Natural killer cell (primary cell): ENCODE data around the gene DYNC2LI1. TPM values are rescaled to one million over a fixed set of nuclear protein-coding genes. Genes with fewer than 3 reads are reported as not detected.

Experiments
- ATAC-seq, 3 donors: fragments of 150-1000 bp in 2 of 3; fragments of 200-7000 bp in 1 of 3; cut with Tn5 transposase; 1 replicate in 1 of 3; 2 replicates in 2 of 3; pipeline ENCODE4 v1.10.0; 2021; ENCODE audit warnings: mild to moderate bottlenecking in 2 of 3, moderate library complexity in 2 of 3
- DNase-seq, 2 donors: peaks; one replicate each; pipeline versions ENCODE4 v3.0.0 to v3.0.0-alpha.2; 2013 to 2021; ENCODE audit warnings: mixed read lengths in 1 of 2
- H3K27ac ChIP-seq: one replicate; pipeline ENCODE4 v1.5.1; 2013; ENCODE audit warnings: mild to moderate bottlenecking, low read length
- H3K27me3 ChIP-seq: one replicate; pipeline ENCODE4 v1.6.1; 2013; ENCODE audit warnings: low read length; ENCODE audit not compliant: control insufficient read depth, insufficient read depth
- H3K36me3 ChIP-seq: one replicate; pipeline ENCODE4 v1.6.1; 2013; ENCODE audit warnings: low read length; ENCODE audit not compliant: control insufficient read depth, insufficient read depth
- H3K4me1 ChIP-seq: one replicate; pipeline ENCODE4 v1.6.1; 2013; ENCODE audit warnings: low read length; ENCODE audit not compliant: control insufficient read depth, insufficient read depth
- H3K4me3 ChIP-seq: one replicate; pipeline ENCODE4 v1.5.1; 2013; ENCODE audit warnings: low read length
- H3K9me3 ChIP-seq: one replicate; pipeline ENCODE4 v1.6.1; 2013; ENCODE audit warnings: low read length; ENCODE audit not compliant: control insufficient read depth, insufficient read depth
- H3K27ac Mint-ChIP-seq, 2 donors: one replicate each; pipeline ENCODE4 v1.8.0; 2022; ENCODE audit warnings: mild to moderate bottlenecking in 2 of 2, mixed read lengths in 2 of 2, moderate library complexity in 1 of 2
- H3K27me3 Mint-ChIP-seq, 2 donors: one replicate each; pipeline ENCODE4 v1.8.0; 2022; ENCODE audit warnings: low read depth in 2 of 2, mixed read lengths in 2 of 2
- H3K36me3 Mint-ChIP-seq: one replicate; pipeline ENCODE4 v1.8.0; 2022; ENCODE audit warnings: mixed read lengths
- H3K4me1 Mint-ChIP-seq, 2 donors: one replicate each; pipeline ENCODE4 v1.8.0; 2022; ENCODE audit warnings: mixed read lengths in 2 of 2
- H3K4me3 Mint-ChIP-seq: one replicate; pipeline ENCODE4 v1.8.0; 2022; ENCODE audit warnings: mild to moderate bottlenecking, moderate library complexity, mixed read lengths
- H3K9me3 Mint-ChIP-seq, 2 donors: one replicate each; pipeline ENCODE4 v1.8.0; 2022; ENCODE audit warnings: mixed read lengths in 2 of 2
- CTCF ChIP-seq: fragments of 200-600 bp; IDR thresholded peaks from one replicate; pipeline ENCODE4 v1.8.0; 2022; ENCODE audit warnings: antibody characterized with exemption
- WGBS: methylation state at CpG from one replicate; pipeline ENCODE4 v1.1.7; 2013; ENCODE audit warnings: missing lambda C conversion rate; ENCODE audit not compliant: insufficient coverage; 5-methylcytosine and 5-hydroxymethylcytosine counted together
- intact Hi-C: fragments of 100-400 bp; cut with micrococcal nuclease; formaldehyde crosslinking; loops from one replicate; pipeline ENCODE4 v1.14.2; 2022
- total RNA-seq, 4 donors: library from RNA; stranded (reverse); fragments of 120-200 nt in 1 of 4; gene quantifications; one replicate each; pipeline versions ENCODE4 v1.2.3 to v1.2.4, GENCODE V29; 2013 to 2022

DYNC2LI1 gene
- total RNA-seq, 3 donors from 2014 or later (not counting 1 experiment from before 2014, with no cell fraction given), result 2.1 to 4.5 (median 3.2) TPM

- H3K4me3 ChIP-seq, result no peak overlapping the region
- H3K27ac ChIP-seq, result no peak overlapping the region
- H3K4me1 ChIP-seq, result no peaks in the 10 kb centered on the region
- H3K27me3 Mint-ChIP-seq, result peaks cover 2 to 13% of the 10 kb centered on the region in 2 donors
- WGBS, result 79% methylated on average over 2 of the region's 3 CpGs
- H3K36me3 ChIP-seq, result no peaks in the 10 kb centered on the region
- intact Hi-C loops, result no loop called here
- TF ChIP-seq CTCF, result no peak
- H3K36me3 Mint-ChIP-seq, result no peaks in the 10 kb centered on the region
- H3K9me3 Mint-ChIP-seq, result no peaks in the 10 kb centered on the region
- no peaks in the 10 kb centered on the region for H3K27me3 ChIP-seq
- H3K9me3 ChIP-seq, result no peaks in the 10 kb centered on the region
- no peak overlapping the region for H3K4me3 Mint-ChIP-seq
- no peaks in the 10 kb centered on the region for H3K4me1 Mint-ChIP-seq
- ATAC-seq (no peak), DNase-seq (no peak)
- no peak overlapping the region for H3K27ac Mint-ChIP-seq
Measured at GRCh38 chr2:43762286-43762685, 11.6 kb upstream of the DYNC2LI1 start.

GRCh38 chr2:43763091-43763490 is 10.7 kb upstream of the DYNC2LI1 start:
- WGBS, result 88% methylated on average over 2 of the region's 2 CpGs
- no peak for DNase-seq
- TF ChIP-seq CTCF, result no peak
- Mint-ChIP-seq H3K27me3 (peaks cover 2 to 13% of the 10 kb centered on the region in 2 donors), H3K4me1 (no peaks in the 10 kb centered on the region), H3K4me3 (no peak overlapping the region), H3K36me3 (no peaks in the 10 kb centered on the region), H3K9me3 (no peaks in the 10 kb centered on the region), H3K27ac (no peak overlapping the region)
- no peak overlapping the region for H3K4me3 ChIP-seq
- no peaks in the 10 kb centered on the region for H3K27me3 ChIP-seq
- no peaks in the 10 kb centered on the region for H3K36me3 ChIP-seq
- no peaks in the 10 kb centered on the region for H3K4me1 ChIP-seq
- H3K9me3 ChIP-seq, result no peaks in the 10 kb centered on the region
- intact Hi-C loops, result no loop called here
- no peak overlapping the region for H3K27ac ChIP-seq
- ATAC-seq, result no peak

DNA sequence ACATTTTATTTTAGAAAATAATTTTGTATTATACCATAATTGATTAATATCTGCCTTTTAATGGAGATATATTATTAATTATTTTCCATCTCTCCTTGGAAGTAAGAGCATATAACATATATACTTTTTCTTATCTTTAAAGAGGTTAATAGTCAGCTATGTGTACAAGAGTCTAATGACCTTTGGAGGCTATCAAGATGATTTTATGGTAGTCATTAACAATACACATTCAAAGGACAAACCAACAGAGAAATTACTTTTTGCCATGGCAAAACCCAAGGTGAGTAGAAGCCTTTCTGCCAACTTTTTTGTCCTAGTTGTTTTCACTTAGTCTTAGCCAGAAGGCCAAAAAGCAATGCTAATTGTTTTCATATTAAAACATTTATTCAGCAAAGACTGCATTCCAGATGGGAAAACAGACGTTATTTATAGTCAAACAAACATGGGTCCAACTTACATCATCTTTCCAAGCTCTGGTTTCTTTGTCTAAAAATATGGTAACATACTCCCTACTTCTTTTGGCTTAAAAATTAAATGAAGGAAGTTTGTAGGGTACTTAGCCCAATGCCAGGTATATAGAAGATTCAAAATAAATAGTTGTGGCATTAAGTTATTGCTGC is 9.6 kb upstream of the DYNC2LI1 start:
- intact Hi-C loops, result no loop called here
- H3K4me1 ChIP-seq, result no peaks in the 10 kb centered on the region
- no peak overlapping the region for H3K4me3 ChIP-seq
- H3K27me3 ChIP-seq, result no peaks in the 10 kb centered on the region
- no peak overlapping the region for H3K27ac Mint-ChIP-seq
- WGBS, result 63% methylated on average over 1 of the region's 1 CpG
- no peaks in the 10 kb centered on the region for H3K36me3 Mint-ChIP-seq
- H3K9me3 Mint-ChIP-seq, result no peaks in the 10 kb centered on the region
- no peak overlapping the region for H3K27ac ChIP-seq
- DNase-seq (no peak), ATAC-seq (no peak)
- H3K36me3 ChIP-seq, result no peaks in the 10 kb centered on the region
- no peak for TF ChIP-seq CTCF
- H3K4me1 Mint-ChIP-seq, result no peaks in the 10 kb centered on the region
- no peaks in the 10 kb centered on the region for H3K9me3 ChIP-seq
- peaks cover 2 to 13% of the 10 kb centered on the region in 2 donors for H3K27me3 Mint-ChIP-seq
- H3K4me3 Mint-ChIP-seq, result no peak overlapping the region

DNA sequence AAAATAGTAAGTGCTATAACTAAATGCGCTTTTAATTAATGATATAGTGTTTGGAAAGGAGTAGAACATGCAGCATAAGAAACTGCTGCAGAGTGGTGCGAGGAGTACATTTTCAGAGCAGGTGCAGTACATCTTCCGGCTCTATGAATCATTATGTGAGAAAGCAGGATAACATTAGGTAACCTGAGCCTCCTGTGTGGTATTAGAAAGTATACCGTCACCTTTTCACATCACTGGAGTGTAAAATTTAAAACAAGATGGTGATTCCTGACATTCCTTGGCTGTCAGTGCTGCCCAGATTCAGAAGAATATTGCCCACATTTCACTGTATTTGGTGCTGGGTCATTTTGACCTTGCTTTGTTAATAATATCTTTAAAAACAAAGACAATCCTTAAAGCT is 7.8 kb upstream of the DYNC2LI1 start:
- H3K4me3 Mint-ChIP-seq, result no peak overlapping the region

More for the DNA sequence above, 7.8 kb upstream of the DYNC2LI1 start:
- Histone ChIP-seq H3K36me3 (no peaks in the 10 kb centered on the region), H3K9me3 (no peaks in the 10 kb centered on the region), H3K27ac (no peak overlapping the region), H3K4me1 (no peaks in the 10 kb centered on the region), H3K27me3 (no peaks in the 10 kb centered on the region), H3K4me3 (no peak overlapping the region)
- no peaks in the 10 kb centered on the region for H3K4me1 Mint-ChIP-seq
- H3K9me3 Mint-ChIP-seq, result no peaks in the 10 kb centered on the region
- H3K27ac Mint-ChIP-seq, result no peak overlapping the region
- no peaks in the 10 kb centered on the region for H3K36me3 Mint-ChIP-seq
- DNase-seq (no peak), ATAC-seq (no peak)
- WGBS, result 85% methylated on average over 4 of the region's 4 CpGs
- intact Hi-C loops, result no loop called here
- H3K27me3 Mint-ChIP-seq, result peaks cover 2 to 18% of the 10 kb centered on the region in 2 donors
- no peak for TF ChIP-seq CTCF
